Measurements from ENCODE around the gene NUP214.

NUP214 gene

DNA sequence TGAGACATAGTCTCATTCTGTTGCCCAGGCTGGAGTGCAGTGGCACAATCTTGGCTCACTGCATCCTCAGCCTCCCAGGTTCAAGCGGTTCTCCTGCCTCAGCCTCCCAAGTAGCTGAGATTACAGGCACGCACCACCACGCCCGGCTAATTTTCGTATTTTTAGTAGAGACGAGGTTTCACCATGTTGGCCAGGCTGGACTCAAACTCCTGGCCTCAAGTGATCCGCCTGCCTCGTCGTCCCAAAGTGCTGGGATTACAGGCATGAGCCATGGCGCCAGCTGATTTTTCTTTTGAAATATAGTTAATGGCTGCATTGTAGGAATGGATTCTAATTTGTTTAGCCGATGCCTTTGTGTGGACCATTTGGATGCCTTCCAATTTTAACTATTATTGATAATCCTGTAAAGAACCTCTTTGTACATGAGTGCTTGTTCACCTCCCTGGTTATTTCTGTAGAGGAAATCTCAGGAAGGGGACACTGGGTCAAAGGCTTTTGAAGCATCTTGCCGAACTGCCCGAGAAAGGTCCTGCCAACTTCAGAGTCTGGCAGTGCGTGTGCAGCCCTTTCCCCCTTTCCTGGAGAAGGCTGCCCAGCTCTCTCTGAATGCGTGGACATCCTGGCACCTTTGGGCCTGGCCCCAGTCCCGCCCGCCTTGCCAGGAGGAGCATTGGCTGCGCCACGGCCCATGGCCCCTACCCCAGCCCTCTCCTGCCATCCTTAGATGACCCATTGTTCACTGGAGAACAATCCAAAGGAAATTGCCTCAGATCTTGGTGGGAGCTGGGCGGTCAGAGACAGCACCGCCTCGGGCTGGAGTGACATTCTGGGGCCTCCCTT lies 8.9 kb upstream of the NUP214 start:
- no peak overlapping the region for H3K27ac ChIP-seq (ENCODE audit: low read depth, low read length)
- peaks cover 24% of the 10 kb centered on the region; the same call in 1 of the 2 replicates for H3K27me3 ChIP-seq (ENCODE audit: control insufficient read depth, low read length)
- no peaks in the 10 kb centered on the region for H3K9me3 ChIP-seq (ENCODE audit: control insufficient read depth, insufficient read depth, low read length)

DNA sequence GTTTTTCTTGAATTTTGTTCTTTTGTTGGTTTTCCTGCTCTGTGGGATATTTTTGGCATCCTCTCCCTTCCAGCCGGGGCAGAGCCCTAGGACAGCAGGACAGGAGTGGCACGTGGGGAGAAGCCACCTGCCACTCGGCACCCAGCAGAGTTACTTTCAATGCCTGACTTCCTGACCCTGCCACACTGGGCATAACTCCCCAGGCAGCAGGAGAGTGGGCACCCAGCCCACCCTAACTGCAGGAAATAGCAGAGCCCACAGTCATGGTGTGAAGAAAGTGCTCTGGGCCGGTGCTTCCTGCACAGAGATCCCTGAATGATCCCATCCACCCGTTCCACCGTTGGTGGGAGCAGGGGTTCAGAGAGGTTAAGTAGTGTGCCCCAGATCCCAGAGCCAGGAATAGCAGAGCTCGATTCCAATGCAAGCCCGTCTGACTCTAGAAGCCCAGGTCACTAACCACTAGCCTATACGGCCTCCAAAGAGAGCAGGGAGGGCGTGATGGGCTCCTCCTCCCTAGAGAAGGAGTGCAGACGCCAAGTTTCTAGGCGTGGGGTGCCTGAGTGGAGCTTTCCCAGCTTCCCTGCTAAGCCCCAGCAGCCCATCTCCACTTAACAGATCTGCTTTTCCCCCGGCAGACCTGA lies 8.1 kb upstream of the NUP214 start:
- no peaks in the 10 kb centered on the region for H3F3A ChIP-seq (ENCODE audit: control insufficient read depth, insufficient read depth)
- H3K27me3 ChIP-seq (ENCODE audit: control insufficient read depth, low read length), result peaks cover 24% of the 10 kb centered on the region; the same call in 1 of the 2 replicates
- TF ChIP-seq, protein P1, sequence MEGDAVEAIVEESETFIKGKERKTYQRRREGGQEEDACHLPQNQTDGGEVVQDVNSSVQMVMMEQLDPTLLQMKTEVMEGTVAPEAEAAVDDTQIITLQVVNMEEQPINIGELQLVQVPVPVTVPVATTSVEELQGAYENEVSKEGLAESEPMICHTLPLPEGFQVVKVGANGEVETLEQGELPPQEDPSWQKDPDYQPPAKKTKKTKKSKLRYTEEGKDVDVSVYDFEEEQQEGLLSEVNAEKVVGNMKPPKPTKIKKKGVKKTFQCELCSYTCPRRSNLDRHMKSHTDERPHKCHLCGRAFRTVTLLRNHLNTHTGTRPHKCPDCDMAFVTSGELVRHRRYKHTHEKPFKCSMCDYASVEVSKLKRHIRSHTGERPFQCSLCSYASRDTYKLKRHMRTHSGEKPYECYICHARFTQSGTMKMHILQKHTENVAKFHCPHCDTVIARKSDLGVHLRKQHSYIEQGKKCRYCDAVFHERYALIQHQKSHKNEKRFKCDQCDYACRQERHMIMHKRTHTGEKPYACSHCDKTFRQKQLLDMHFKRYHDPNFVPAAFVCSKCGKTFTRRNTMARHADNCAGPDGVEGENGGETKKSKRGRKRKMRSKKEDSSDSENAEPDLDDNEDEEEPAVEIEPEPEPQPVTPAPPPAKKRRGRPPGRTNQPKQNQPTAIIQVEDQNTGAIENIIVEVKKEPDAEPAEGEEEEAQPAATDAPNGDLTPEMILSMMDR (IDR thresholded peaks at IDR 0.05; ENCODE audit: low read depth, low read length, poor library complexity, severe bottlenecking), result no peak
- TF ChIP-seq EZH2phosphoT487 (IDR thresholded peaks at IDR 0.05; ENCODE audit: borderline replicate concordance, low read length), result no peak
- no peaks in the 10 kb centered on the region for H3K9me2 ChIP-seq (replicated peaks; ENCODE audit: control insufficient read depth, low read length)
- no peak overlapping the region for H3K27ac ChIP-seq (ENCODE audit: low read depth, low read length)
- H3K9me3 ChIP-seq (ENCODE audit: control insufficient read depth, insufficient read depth, low read length), result no peaks in the 10 kb centered on the region
- H4K20me1 ChIP-seq (ENCODE audit: control insufficient read depth, insufficient read depth, low read depth, low read length), result no peaks in the 10 kb centered on the region
- no peaks in the 10 kb centered on the region for H3K36me3 ChIP-seq (ENCODE audit: control insufficient read depth, low read length)
- no peak overlapping the region for H3K4me2 ChIP-seq (ENCODE audit: low read length)
- no peak overlapping the region for H3K4me3 ChIP-seq (ENCODE audit: low read length)
- H3K4me1 ChIP-seq (ENCODE audit: control insufficient read depth, low read length), result no peaks in the 10 kb centered on the region
- H3K79me2 ChIP-seq (ENCODE audit: control insufficient read depth, low read length), result no peaks in the 10 kb centered on the region

More for the DNA sequence above, 8.9 kb upstream of the NUP214 start:
- TF ChIP-seq EZH2phosphoT487 (IDR thresholded peaks at IDR 0.05; ENCODE audit: borderline replicate concordance, low read length), result no peak
- TF ChIP-seq, protein P1 (IDR thresholded peaks at IDR 0.05; ENCODE audit: low read depth, low read length, poor library complexity, severe bottlenecking), result no peak
- H3K4me1 ChIP-seq (ENCODE audit: control insufficient read depth, low read length), result no peaks in the 10 kb centered on the region
- H3K79me2 ChIP-seq (ENCODE audit: control insufficient read depth, low read length), result no peaks in the 10 kb centered on the region
- H3F3A ChIP-seq (ENCODE audit: control insufficient read depth, insufficient read depth), result no peaks in the 10 kb centered on the region
- H3K4me2 ChIP-seq (ENCODE audit: low read length), result no peak overlapping the region
- H3K9me2 ChIP-seq (replicated peaks; ENCODE audit: control insufficient read depth, low read length), result no peaks in the 10 kb centered on the region
- no peaks in the 10 kb centered on the region for H3K36me3 ChIP-seq (ENCODE audit: control insufficient read depth, low read length)
- H3K4me3 ChIP-seq (ENCODE audit: low read length), result no peak overlapping the region
- H4K20me1 ChIP-seq (ENCODE audit: control insufficient read depth, insufficient read depth, low read depth, low read length), result no peaks in the 10 kb centered on the region

DNA sequence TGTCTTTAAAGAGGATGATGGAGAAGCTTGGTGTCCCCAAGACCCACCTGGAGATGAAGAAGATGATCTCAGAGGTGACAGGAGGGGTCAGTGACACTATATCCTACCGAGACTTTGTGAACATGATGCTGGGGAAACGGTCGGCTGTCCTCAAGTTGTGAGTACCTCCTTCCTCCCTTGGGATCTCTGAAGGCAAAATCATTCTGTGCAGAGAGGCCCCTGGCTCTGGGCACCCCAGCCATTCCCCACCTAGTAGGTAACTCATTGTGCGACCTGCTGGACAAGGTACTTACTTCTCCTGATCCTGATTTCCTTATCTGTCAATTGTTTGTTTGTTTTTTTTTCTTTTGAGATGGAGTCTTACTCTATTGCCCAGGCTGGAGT lies 7.6 kb upstream of the NUP214 start:
- no peaks in the 10 kb centered on the region for H4K20me1 ChIP-seq (ENCODE audit: control insufficient read depth, insufficient read depth, low read depth, low read length)
- no peaks in the 10 kb centered on the region for H3K36me3 ChIP-seq (ENCODE audit: control insufficient read depth, low read length)
- H3K4me1 ChIP-seq (ENCODE audit: control insufficient read depth, low read length), result no peaks in the 10 kb centered on the region
- no peak overlapping the region for H3K27ac ChIP-seq (ENCODE audit: low read depth, low read length)
- no peak overlapping the region for H3K4me2 ChIP-seq (ENCODE audit: low read length)
- TF ChIP-seq, protein P1 (IDR thresholded peaks at IDR 0.05; ENCODE audit: low read depth, low read length, poor library complexity, severe bottlenecking), result no peak
- TF ChIP-seq EZH2phosphoT487 (IDR thresholded peaks at IDR 0.05; ENCODE audit: borderline replicate concordance, low read length), result no peak
- no peaks in the 10 kb centered on the region for H3K9me3 ChIP-seq (ENCODE audit: control insufficient read depth, insufficient read depth, low read length)
- H3K79me2 ChIP-seq (ENCODE audit: control insufficient read depth, low read length), result no peaks in the 10 kb centered on the region
- H3K4me3 ChIP-seq (ENCODE audit: low read length), result no peak overlapping the region
- no peaks in the 10 kb centered on the region for H3K9me2 ChIP-seq (replicated peaks; ENCODE audit: control insufficient read depth, low read length)
- no peaks in the 10 kb centered on the region for H3F3A ChIP-seq (ENCODE audit: control insufficient read depth, insufficient read depth)
- peaks cover 24% of the 10 kb centered on the region; the same call in 1 of the 2 replicates for H3K27me3 ChIP-seq (ENCODE audit: control insufficient read depth, low read length)
